HEK293 (cell line): Measurements from ENCODE around the gene POLR2C.

Experiments
- CTCF ChIA-PET: fragments of 350-600 bp; formaldehyde crosslinking; extraction: SDS; loops from one replicate; lab custom pipeline; 2021; ENCODE audit warnings: antibody characterized with exemption; lab: Yijun Ruan, JAX
- POLR2A ChIA-PET: fragments of 300-600 bp; formaldehyde crosslinking; extraction: SDS; loops from one replicate; lab custom pipeline; 2020; ENCODE audit warnings: antibody characterized with exemption, inconsistent platforms; lab: Yijun Ruan, JAX
- H3K27ac ChIP-seq: fragments of 200-500 bp; sonication (Bioruptor generic); 2 replicates; pipeline ENCODE4 v1.5.1; 2014; ENCODE audit warnings: low read depth, low read length, control low read depth, inconsistent platforms; ENCODE audit errors: extremely low read depth
- H3K36me3 ChIP-seq, 2 experiments: fragments of 200-500 bp in 1 of 2; sonication (Bioruptor generic) in 1 of 2; 1 replicate in 1 of 2; 2 replicates in 1 of 2; pipeline ENCODE4 v1.5.1; 2014 to 2017; ENCODE audit warnings: inconsistent platforms in 2 of 2, low read length in 2 of 2; ENCODE audit not compliant: control insufficient read depth in 2 of 2, insufficient read depth in 1 of 2
- H3K4me1 ChIP-seq: fragments of 200-500 bp; sonication (Bioruptor generic); 2 replicates; pipeline ENCODE4 v1.5.1; 2014; ENCODE audit warnings: mild to moderate bottlenecking, low read length, inconsistent platforms; ENCODE audit not compliant: control insufficient read depth, insufficient read depth
- H3K4me3 ChIP-seq: 2 replicates; pipeline ENCODE4 v1.5.1; 2011; ENCODE audit warnings: low read depth, mild to moderate bottlenecking, control low read depth, low read length, moderate library complexity
- H3K9me3 ChIP-seq: fragments of 200-500 bp; sonication (Bioruptor generic); 2 replicates; pipeline ENCODE4 v1.5.1; 2014; ENCODE audit warnings: low read depth, low read length, inconsistent platforms; ENCODE audit not compliant: control insufficient read depth, insufficient read depth
- BCL11B ChIP-seq: fragments of 450-650 bp; formaldehyde crosslinking; IDR thresholded peaks from 2 replicates; pipeline ENCODE4 v1.5.1; 2016; ENCODE audit warnings: low read depth, missing biosample characterization, missing genetic modification characterization
- PRDM1 ChIP-seq: fragments of 450-650 bp; formaldehyde crosslinking; IDR thresholded peaks from 2 replicates; pipeline ENCODE4; 2016; ENCODE audit warnings: missing biosample characterization, missing genetic modification characterization
- SCRT2 ChIP-seq: fragments of 450-650 bp; formaldehyde crosslinking; IDR thresholded peaks from 2 replicates; pipeline ENCODE4 v1.5.1; 2016; ENCODE audit warnings: missing biosample characterization, missing genetic modification characterization
- TCF7L2 ChIP-seq: IDR thresholded peaks from 2 replicates; pipeline ENCODE4 v1.6.1; 2011; ENCODE audit warnings: low read depth, mild to moderate bottlenecking, inconsistent platforms, low read length, moderate library complexity, borderline replicate concordance
- ZBTB10 ChIP-seq: fragments of 450-650 bp; formaldehyde crosslinking; IDR thresholded peaks from 2 replicates; pipeline ENCODE4 v1.5.1; 2016; ENCODE audit warnings: missing biosample characterization, missing genetic modification characterization
- ZBTB49 ChIP-seq: fragments of 450-650 bp; formaldehyde crosslinking; IDR thresholded peaks from 2 replicates; pipeline ENCODE4 v1.5.1; 2016; ENCODE audit warnings: missing biosample characterization, missing genetic modification characterization, low read depth
- ZFP3 ChIP-seq: fragments of 450-650 bp; formaldehyde crosslinking; IDR thresholded peaks from 2 replicates; pipeline ENCODE4 v1.5.1; 2016; ENCODE audit warnings: low read depth, missing biosample characterization, missing genetic modification characterization
- ZNF138 ChIP-seq: fragments of 450-650 bp; formaldehyde crosslinking; IDR thresholded peaks from 2 replicates; pipeline ENCODE4 v1.5.1; 2016; ENCODE audit warnings: missing biosample characterization, missing genetic modification characterization, borderline replicate concordance
- ZNF16 ChIP-seq: fragments of 450-650 bp; formaldehyde crosslinking; IDR thresholded peaks from 2 replicates; pipeline ENCODE4 v1.5.1; 2016; ENCODE audit warnings: low read depth, missing biosample characterization, missing genetic modification characterization
- ZNF211 ChIP-seq: fragments of 450-650 bp; formaldehyde crosslinking; IDR thresholded peaks from 2 replicates; pipeline ENCODE4 v1.5.1; 2016; ENCODE audit warnings: low read depth, missing biosample characterization, missing genetic modification characterization
- ZNF248 ChIP-seq: fragments of 450-650 bp; formaldehyde crosslinking; IDR thresholded peaks from 2 replicates; pipeline ENCODE4 v1.5.1; 2017; ENCODE audit warnings: missing biosample characterization, missing genetic modification characterization
- ZNF416 ChIP-seq: fragments of 450-650 bp; formaldehyde crosslinking; IDR thresholded peaks from 2 replicates; pipeline ENCODE4 v1.5.1; 2016; ENCODE audit warnings: missing biosample characterization, missing genetic modification characterization
- ZNF449 ChIP-seq: fragments of 450-650 bp; formaldehyde crosslinking; IDR thresholded peaks from 2 replicates; pipeline ENCODE4 v1.5.1; 2017; ENCODE audit warnings: missing biosample characterization, mild to moderate bottlenecking, missing genetic modification characterization, moderate library complexity
- ZNF544 ChIP-seq: fragments of 450-650 bp; formaldehyde crosslinking; IDR thresholded peaks from 2 replicates; pipeline ENCODE4 v1.5.0; 2017; ENCODE audit warnings: missing biosample characterization, missing genetic modification characterization
- ZNF548 ChIP-seq: fragments of 450-650 bp; formaldehyde crosslinking; IDR thresholded peaks from 2 replicates; pipeline ENCODE4 v1.5.1; 2016; ENCODE audit warnings: missing biosample characterization, missing genetic modification characterization
- ZNF549 ChIP-seq: fragments of 450-650 bp; IDR thresholded peaks from 2 replicates; pipeline ENCODE4 v1.5.1; 2018; ENCODE audit warnings: missing biosample characterization, missing genetic modification characterization, mild to moderate bottlenecking, inconsistent platforms, moderate library complexity
- ZNF610 ChIP-seq: fragments of 450-650 bp; formaldehyde crosslinking; IDR thresholded peaks from 2 replicates; pipeline ENCODE4 v1.5.1; 2016; ENCODE audit warnings: missing biosample characterization, missing genetic modification characterization, borderline replicate concordance
- ZNF660 ChIP-seq: fragments of 450-650 bp; IDR thresholded peaks from 2 replicates; pipeline ENCODE4 v1.5.1; 2018; ENCODE audit warnings: missing biosample characterization, mild to moderate bottlenecking, missing genetic modification characterization
- ZNF701 ChIP-seq: fragments of 450-650 bp; formaldehyde crosslinking; IDR thresholded peaks from 2 replicates; pipeline ENCODE4 v1.5.1; 2016; ENCODE audit warnings: missing biosample characterization, missing genetic modification characterization
- ZNF76 ChIP-seq: fragments of 450-650 bp; formaldehyde crosslinking; IDR thresholded peaks from 2 replicates; pipeline ENCODE4; 2016; ENCODE audit warnings: low read depth, missing biosample characterization, missing genetic modification characterization, borderline replicate concordance
- ZNF830 ChIP-seq: fragments of 450-650 bp; IDR thresholded peaks from 2 replicates; pipeline ENCODE4 v1.5.0; 2018; ENCODE audit warnings: missing biosample characterization, missing genetic modification characterization, low read depth, mild to moderate bottlenecking, moderate library complexity
- ZNF837 ChIP-seq: fragments of 450-650 bp; formaldehyde crosslinking; IDR thresholded peaks from 2 replicates; pipeline ENCODE4 v1.5.1; 2016; ENCODE audit warnings: missing biosample characterization, missing genetic modification characterization
- ZNF843 ChIP-seq: fragments of 450-650 bp; formaldehyde crosslinking; IDR thresholded peaks from 2 replicates; pipeline ENCODE4 v1.5.1; 2016; ENCODE audit warnings: missing biosample characterization, missing genetic modification characterization
- ZSCAN23 ChIP-seq: fragments of 450-650 bp; formaldehyde crosslinking; IDR thresholded peaks from 2 replicates; pipeline ENCODE4 v1.5.1; 2016; ENCODE audit warnings: missing biosample characterization, missing genetic modification characterization
- TF ChIP-seq, protein P1 (sequence below): fragments of 450-650 bp; formaldehyde crosslinking; IDR thresholded peaks from 2 replicates; pipeline ENCODE4 v1.5.1; 2017; ENCODE audit warnings: missing biosample characterization, missing genetic modification characterization
- TF ChIP-seq, protein P2 (sequence below): fragments of 450-650 bp; formaldehyde crosslinking; IDR thresholded peaks from 2 replicates; pipeline ENCODE4 v1.5.1; 2016; ENCODE audit warnings: missing biosample characterization, missing genetic modification characterization

Gene POLR2C

DNA sequence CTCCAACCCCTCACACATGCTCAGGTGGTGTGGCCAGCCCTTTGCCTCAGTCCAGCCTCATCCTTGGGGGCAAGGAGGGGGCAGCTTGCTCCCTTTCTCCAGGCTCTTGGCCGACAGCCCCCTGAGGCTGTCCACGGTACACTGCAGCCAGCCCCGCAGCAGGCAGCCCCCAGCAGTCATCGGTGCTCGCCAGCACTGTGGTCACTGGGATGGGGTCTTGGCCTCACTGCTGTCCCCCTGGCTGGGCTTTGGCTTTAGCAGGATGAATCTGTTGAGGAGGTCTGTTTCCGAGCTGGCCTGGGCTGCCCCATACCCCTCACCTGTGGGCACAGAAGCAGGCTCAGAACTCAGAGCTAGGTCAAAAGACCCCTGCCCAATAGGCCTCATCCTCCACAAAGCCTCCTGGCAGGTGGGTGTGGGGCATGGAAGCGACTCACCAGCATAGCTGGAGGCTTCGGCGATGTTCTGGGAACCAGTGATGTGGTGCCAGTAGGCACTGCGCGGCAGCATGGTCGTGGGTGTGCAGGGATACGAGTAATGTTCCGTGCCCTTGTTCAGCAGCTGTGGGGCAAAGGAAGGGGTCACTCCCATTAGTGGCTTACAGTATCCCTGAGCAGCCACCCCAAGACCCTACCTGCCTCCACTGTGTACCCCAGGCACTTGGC, 10.8 kb downstream of the POLR2C start (continued):
- TF ChIP-seq ZNF16 (tag by site-specific recombination): no peak
- no peak for TF ChIP-seq ZNF837 (tag by site-specific recombination)
- TF ChIP-seq ZNF544 (tag by site-specific recombination): no peak
- TF ChIP-seq TCF7L2: no peak
- TF ChIP-seq ZNF416: no peak
- TF ChIP-seq BCL11B (tag by site-specific recombination): no peak
- TF ChIP-seq, protein P1, sequence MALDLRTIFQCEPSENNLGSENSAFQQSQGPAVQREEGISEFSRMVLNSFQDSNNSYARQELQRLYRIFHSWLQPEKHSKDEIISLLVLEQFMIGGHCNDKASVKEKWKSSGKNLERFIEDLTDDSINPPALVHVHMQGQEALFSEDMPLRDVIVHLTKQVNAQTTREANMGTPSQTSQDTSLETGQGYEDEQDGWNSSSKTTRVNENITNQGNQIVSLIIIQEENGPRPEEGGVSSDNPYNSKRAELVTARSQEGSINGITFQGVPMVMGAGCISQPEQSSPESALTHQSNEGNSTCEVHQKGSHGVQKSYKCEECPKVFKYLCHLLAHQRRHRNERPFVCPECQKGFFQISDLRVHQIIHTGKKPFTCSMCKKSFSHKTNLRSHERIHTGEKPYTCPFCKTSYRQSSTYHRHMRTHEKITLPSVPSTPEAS (tag by site-specific recombination): no peak
- no peak for TF ChIP-seq ZNF610 (tag by site-specific recombination)
- no peak for TF ChIP-seq ZNF248 (tag by site-specific recombination)
- TF ChIP-seq, protein P2, sequence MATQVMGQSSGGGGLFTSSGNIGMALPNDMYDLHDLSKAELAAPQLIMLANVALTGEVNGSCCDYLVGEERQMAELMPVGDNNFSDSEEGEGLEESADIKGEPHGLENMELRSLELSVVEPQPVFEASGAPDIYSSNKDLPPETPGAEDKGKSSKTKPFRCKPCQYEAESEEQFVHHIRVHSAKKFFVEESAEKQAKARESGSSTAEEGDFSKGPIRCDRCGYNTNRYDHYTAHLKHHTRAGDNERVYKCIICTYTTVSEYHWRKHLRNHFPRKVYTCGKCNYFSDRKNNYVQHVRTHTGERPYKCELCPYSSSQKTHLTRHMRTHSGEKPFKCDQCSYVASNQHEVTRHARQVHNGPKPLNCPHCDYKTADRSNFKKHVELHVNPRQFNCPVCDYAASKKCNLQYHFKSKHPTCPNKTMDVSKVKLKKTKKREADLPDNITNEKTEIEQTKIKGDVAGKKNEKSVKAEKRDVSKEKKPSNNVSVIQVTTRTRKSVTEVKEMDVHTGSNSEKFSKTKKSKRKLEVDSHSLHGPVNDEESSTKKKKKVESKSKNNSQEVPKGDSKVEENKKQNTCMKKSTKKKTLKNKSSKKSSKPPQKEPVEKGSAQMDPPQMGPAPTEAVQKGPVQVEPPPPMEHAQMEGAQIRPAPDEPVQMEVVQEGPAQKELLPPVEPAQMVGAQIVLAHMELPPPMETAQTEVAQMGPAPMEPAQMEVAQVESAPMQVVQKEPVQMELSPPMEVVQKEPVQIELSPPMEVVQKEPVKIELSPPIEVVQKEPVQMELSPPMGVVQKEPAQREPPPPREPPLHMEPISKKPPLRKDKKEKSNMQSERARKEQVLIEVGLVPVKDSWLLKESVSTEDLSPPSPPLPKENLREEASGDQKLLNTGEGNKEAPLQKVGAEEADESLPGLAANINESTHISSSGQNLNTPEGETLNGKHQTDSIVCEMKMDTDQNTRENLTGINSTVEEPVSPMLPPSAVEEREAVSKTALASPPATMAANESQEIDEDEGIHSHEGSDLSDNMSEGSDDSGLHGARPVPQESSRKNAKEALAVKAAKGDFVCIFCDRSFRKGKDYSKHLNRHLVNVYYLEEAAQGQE (tag by site-specific recombination): no peak

DNA sequence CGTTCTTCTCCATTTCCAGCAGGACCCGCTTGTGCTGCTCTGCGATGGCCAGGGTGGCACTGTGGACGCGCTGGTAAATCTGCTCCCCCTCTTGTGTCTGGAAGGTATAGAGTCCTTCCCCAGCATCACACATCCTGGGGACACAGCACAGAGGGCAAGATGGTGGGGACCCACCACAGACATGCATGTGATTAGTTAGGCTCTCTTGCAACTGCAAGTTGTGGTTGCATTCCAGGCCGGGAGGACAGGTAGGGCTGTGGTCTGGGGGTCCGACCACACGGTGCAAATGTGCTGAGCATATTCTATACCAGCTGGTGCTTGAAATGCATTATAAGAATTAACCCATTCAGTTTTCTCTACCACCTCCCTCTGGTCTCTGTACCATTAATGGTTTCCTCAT, 11.4 kb downstream of the POLR2C start:
- Histone ChIP-seq H3K4me3 (no peak overlapping the region), H3K4me1 (no peaks in the 10 kb centered on the region), H3K27ac (no peak overlapping the region), H3K9me3 (no peaks in the 10 kb centered on the region), H3K36me3 (peaks cover 0 to 62% of the 10 kb centered on the region in 2 experiments; a peak in 1 of 3 replicates)
- ChIA-PET CTCF (interaction anchor here (0.6 to 4.2 kb wide), 3 partner anchors 12 to 1062 kb away, joined by 3 to 24 read pairs (median 20); partner anchors contain the start of gene POLR2C), POLR2A (interaction anchor here (1.7 to 2.5 kb wide), 2 partner anchors 12 to 27 kb away, joined by 5 to 16 read pairs; partner anchors contain the start of genes CIAPIN1, COQ9 and POLR2C)
- TF ChIP-seq ZBTB49 (no peak), SCRT2 (no peak), ZFP3 (tag by site-specific recombination) (no peak), ZNF544 (tag by site-specific recombination) (no peak), ZNF548 (tag by site-specific recombination) (no peak), ZNF449 (tag by site-specific recombination) (no peak), ZNF138 (tag by site-specific recombination) (no peak), ZNF843 (no peak), ZNF76 (tag by site-specific recombination) (no peak), ZNF211 (tag by site-specific recombination) (no peak), ZNF549 (tag by site-specific recombination) (no peak), ZNF660 (no peak), ZSCAN23 (tag by site-specific recombination) (no peak), ZNF701 (tag by site-specific recombination) (no peak), ZBTB10 (tag by site-specific recombination) (no peak), PRDM1 (tag by site-specific recombination) (no peak), ZNF830 (tag by site-specific recombination) (no peak)
